ENCODE data around the gene DST. TPM values are rescaled to one million over a fixed set of nuclear protein-coding genes. Genes with fewer than 3 reads are reported as not detected.
A peak's percentile ranks its signal among the peaks of the same experiment; 100 is the strongest.

Gene DST
- total RNA-seq, 1 donor from 2014 or later: 199 TPM

DNA sequence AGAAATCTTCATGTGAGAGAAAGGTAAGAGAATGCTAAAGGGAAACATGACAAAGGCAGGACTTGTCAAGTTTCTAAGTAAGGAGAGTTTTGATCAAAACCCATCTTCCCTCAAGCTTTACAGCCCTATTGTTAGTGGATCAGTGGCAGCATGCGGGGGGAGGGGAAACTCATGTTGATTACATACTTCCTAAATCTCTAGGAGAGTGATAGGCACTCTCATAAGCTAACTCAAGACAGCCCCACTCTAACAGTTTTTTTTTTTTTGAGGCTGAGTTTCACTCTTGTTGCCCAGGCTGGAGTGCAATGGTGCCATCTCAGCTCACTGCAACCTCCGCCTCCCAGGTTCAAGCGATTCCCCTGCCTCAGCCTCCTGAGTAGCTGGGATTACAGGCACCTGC, 18.6 kb upstream of the DST start:
- peak; percentile 50 for DNase-seq

DNA sequence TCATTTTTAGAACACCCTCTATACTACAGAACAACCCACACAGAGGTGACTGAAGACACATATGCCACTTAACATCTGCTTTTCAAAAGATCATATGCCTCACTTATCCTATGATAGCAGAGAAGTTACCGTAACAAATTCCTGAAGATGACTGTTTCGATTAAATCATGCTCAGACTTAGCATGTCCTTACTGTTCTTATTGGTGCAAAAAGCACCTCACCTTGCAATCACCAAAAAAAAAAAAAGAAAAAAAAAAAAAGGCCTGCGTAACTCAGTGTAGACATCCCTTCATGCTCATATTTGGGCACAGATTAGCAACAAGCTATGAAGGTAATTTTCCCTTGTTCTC, 17.7 kb upstream of the DST start:
- DNase-seq: no peak

DNA sequence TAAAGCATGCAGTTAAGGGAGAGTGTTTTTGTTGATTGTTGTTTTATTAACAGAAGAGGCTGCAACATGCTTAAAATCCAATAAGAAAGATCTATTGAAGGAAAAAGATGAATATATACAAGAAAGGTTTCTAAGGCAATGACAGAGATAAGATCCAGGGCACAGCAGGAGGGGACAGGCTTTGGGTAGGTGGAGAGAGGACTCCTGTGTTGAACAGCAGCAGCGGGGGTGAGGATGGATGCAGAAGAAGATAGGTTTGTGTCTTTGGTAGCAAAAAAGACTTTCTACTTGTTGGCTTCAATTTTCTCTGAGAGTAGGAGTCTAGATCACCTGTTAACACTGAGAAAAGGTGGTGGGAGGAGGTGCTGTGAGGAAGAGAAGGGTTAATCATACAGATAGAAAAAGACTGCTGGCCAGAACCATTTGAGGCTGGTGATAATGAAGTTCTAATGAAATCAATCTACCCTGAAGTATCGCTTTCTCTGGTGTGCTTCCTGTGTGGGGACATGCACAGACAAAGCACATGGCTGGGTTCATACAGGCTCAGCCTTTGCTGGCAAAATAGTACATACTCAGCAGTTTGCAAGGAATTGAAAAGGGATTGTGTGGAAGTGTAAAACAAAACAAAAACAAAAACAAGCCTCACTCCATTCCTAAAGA, 17.2 kb upstream of the DST start:
- DNase-seq: no peak

DNA sequence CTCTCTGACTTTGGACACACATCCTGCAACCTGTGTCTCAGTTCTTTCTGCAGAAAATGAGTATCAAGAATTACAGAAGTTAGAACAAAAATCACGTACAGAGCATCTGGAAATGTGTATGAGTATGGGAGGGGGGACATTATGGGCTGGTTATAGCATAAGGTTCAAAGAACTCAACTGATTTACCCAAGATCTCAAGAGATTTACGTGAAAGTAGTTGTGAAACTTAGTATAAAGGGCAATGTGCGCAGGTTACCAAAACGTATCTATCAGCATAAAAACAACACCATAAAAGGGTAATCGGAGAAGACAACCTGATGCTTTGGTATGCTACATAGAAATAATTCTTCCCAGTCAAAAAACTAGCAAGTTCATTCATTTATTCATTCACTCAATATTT, 15.6 kb upstream of the DST start:
- no peak for DNase-seq

DNA sequence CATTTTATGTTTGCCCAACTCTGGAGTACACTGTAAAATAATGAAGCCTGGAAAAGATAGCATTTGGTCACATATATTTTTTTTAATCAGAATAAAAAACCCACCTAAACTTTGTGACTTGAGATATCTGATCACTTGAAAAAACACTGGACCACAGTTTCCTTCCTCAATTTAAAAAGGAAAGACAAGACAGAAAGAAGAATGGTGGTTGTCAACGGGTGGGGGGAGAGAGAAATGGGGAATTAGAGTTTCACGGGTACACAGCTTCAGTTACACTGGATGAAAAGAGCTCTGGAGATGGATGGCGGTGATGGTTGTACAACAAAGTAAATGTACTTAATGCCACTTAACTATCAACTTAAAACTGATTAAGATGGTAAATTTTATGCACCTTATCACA, 14.7 kb upstream of the DST start:
- DNase-seq: no peak

DNA sequence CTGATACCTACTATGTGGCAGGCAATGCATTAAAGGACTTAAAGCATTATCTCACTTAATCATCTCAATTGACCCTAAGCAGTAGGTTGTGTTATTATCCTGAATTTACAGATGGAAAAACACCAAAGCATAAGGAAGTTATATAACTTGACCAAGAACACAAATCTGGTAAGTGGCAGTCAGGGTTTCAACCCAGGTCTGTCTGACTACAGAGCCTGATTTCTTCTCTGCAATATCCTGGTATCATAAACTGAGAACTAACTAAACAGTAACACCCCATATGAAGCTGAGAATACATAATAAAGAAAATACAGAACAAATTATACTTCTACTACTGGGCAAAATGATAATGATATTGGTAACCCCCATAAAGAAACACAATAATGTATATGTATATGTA, 13.8 kb upstream of the DST start:
- DNase-seq: no peak

DNA sequence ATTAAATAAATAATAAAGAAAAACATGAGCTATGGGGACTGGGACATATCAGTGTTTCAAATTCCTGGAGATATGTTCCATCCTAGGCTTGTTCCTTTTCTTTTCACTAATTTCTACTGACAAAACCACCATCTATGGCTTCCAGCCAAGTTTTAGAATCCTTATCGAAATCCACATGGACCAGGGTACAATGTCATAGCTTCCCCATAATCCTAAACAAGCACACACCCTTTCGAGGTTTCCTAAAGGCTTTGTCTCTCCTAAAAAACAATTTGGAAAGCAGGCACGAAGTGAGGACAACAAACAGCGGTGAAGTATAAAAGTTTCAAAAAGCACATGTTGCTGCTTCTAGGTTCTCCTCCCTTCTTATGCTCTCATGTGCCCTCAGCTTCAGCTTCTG, 13.3 kb upstream of the DST start:
- peak; percentile 45 for DNase-seq

DNA sequence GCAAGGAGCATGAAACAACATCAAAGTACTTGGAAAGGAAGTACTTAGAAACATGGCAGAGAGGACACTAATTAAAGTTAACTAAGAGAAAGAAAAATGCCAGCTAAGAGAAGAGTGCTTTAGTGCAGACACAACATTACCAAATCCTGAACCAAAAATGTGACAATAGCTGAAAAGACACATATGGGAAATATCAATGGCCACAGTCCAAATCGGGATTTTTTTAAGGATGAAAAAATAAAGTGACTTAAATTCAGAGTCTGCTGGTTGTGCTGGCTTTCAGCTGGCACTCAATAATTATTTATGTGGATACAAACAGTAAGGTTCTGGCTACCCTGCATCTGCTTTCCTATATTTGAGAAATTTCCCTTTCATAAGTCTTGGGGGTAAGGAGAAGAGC, 12.6 kb upstream of the DST start:
- DNase-seq: no peak

DNA sequence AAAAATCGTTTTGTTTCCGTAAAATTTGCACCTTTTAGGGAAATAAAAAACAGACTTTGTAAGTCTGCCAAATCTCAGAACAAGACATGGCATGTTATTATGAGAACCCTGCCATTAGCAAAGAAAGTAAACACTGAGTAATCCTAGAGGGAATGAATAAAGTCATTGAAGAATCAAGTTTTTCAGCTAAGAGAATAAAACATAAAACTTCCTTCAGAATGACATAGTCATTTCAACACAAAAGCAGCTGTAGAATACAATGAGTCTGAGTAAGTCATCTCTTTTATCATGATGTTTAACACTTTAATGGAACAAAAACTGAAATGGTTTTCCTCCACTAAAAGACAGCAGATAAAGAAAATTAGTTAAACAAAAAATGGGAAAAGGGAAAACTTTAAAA, 10.3 kb upstream of the DST start:
- peak; percentile 76 for DNase-seq

DNA sequence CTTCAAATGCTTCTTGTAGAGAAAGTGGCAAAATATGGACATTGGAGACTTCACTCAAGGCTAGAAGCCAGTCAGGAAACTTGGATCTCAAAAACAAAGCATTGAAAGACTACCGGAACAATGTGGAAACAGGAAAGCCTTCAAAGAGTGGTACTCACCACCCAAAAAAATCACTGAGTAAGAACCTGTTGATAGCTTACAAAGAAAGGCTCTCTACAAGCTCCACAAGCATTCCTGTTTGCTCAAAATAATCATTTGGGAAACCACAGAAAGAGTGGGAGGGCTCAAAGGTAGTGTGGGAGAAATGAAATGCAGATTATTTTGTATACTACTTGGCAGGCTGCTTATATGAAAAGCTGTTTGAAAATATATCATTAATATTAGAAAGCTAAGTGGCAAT, 9.5 kb upstream of the DST start:
- DNase-seq: peak; percentile 62

DNA sequence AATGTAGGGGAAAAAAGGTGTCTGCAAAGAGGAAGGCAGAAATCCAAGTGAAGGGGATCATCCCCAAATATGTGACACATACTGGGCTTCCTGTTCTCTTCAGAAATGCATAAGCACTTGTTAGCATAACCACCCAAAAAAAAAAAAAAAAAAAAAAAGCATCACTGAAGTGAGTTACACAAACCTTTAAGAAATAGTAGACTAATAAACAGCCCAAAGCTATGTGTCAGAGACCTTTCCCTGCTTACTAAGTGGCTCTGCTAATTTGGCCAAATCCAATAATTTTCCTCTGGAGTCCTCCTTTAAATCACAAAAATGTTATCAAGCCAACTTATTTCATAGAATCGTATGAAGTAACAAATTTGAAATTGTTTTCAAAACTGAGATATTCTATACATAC, 7.5 kb upstream of the DST start:
- DNase-seq: no peak

DNA sequence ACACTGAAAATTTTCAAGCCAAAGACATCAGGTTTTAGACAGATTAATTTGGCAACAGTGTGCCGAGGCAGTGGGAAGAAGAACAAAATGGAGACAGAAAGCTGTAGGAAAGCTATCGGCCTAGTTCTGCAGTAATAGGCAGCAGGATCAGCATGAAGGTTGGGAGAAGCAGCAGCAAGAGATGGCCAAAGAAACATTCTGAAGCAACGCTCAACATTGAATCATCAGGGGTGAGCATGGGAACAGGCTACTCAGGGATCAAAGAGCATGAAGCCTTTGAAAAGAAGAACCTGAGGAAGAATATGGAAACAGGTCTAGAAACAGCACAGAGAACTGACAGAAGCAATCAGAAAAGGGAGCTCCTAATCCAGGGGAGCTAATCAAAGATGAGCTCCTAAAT, 7.1 kb upstream of the DST start:
- DNase-seq: no peak

DNA sequence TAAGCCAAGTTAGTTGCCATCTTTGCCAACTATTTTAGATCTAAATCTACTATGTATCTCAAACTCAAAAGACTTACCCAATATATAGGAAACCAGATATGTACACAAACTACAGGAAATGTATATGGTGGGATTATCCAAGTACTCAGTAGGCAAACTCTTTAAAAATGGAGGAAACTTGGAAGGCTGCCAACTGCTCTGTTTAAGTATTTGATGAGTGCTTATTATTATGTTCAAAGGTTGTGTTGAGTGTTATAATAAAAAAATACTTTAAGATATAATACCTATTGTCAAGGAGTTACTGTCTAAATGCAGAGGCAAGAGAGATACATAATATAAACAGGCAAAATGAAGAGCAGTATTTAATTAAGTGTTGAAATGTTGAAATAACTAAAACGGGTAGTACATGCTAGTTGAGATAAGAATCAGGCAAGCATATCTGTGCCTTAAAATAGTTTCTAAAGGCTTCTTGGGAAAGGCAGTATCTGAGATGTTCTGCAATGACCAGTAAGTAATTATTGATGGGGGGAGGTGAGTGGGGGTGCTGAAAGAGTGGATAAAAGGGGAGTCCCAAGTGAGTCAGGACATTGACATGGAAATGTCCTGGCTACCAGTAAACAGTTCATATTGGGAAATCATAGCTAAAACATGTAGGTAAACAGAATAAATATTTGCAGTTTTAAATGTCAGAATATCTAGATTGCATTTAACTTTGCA, 6.5 kb upstream of the DST start:
- DNase-seq: peak; percentile 51

DNA sequence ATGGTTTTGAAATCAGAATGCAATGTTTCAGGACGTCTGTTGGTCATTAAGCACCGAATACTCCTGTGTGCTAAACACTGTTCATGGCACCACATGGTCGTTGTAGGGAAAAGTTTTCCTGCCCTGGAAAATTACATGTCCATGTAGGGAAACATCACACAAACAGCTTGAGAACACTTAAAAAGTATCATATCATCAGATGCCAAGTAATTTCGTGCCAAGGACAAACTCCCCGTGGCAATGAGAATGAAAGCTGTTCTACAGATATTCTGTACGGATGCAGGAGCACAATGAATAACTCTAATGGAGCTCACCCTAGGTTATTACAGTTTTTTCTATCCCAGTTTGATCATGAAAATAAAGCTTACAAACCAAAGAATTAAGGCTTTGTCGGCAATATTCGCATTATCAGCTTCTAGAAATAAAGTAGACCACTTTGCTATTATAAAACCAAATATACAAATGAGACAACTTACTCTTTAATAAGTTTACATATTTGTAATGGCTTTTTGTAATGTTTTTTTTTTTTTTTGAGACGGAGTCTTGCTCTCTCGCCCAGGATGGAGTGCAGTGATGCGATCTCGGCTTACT, 4.6 kb upstream of the DST start:
- DNase-seq: no peak

DNA sequence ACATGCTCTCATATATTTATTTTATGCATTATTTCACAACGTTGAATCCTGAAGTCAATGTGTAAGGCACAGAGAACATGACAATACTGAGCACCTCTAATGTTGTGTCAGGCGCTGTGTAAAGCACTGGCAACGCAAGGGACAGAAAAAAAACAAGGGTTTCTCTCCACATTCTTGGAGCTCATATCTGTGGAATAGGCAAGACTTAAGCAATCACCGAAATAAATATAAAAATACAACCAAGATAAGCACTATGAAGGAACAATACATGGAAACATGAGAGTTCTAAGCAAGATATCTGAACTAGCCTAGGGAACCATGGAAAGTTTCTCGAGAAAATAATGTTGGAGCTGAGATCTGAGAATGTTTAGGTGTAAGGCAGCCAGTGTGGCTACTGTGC, 1.7 kb upstream of the DST start:
- no peak for DNase-seq

DNA sequence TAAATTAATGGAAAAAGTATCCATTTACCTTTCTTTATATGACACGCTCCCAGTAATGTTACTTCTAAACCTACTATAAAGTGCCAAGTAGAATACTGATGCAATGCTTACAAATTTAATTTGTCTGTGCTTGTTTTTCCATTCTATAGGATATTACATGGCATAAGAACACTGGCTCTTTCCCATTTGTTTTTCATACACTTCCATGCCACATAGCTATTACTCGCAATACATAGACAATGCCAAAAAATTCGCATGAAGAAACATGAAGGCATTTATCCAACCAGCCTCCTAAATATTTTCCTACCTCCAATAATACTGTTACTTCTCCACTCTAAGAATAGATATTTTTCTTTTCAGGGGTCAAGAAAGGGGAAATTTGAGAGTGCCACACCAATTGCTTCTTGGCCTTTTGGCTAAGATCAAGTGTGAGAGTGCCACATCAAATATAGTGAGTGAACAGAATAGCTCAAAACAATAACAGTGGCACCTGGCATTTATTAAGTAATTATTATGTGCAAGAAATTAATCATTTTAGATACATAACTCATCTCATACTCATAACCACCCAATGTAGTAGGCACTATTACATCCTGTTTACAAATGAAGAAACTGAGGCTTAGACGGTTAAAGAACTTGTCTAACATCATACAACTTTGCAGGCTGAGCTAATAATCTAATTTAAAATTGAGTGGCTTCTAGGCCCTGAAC, 845 bp upstream of the DST start:
- no peak for DNase-seq

DNA sequence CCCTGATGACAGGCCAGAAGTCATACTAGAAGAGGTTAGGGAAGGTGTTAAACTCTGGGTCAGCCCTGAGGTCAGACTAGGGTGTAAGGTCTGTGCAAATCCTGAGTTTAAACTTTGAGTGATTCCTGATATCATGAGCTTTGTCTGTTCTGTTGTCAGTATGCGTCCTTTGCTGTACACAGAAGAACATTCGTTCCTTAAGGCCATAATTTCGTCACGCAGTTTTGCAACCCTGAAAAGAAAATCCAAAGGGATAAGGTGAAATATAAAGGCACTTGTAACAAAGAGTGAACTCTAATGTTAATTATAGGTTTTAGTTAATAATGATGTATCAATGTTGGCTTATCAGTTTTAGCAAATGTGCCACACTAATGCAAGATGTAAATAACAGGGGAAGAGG, 2.3 kb downstream of the DST start:
- DNase-seq: no peak

DNA sequence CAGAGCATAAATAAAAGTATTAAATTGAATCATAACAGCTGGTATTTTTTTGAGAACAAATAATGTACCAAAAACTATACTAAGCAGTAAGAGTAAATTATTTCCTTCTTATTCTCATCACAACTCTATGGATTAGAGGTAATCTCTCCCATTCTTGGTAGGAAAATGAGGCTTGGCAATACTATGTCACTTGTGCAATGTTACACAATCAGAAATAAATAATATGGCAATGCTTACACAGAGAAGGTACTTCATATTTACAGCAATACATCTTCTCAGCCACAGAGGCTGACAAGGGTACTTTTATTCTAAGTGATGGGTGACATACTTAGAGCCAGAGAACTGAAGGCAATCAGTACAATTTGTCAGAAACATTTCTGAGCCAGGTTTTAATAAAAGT, 3.9 kb downstream of the DST start:
- DNase-seq: no peak

DNA sequence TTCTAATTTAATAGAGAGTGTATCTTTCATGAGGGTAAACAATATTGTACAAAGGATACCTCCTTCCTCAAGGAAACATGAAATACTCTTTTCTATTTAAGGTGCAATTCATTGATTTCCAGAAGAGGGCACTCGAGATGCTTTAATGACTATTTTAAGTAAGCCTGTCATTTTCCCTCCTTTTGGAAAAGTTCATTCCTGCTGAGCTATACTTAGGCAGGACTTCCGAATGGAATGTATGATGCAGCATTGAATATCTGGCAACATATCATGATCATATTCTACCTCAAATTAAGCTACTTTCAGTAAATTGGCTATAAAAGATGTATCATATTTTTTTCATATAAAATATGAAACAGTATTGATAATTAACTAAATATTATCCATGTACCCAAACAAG, 5.0 kb downstream of the DST start:
- DNase-seq: peak; percentile 86

DNA sequence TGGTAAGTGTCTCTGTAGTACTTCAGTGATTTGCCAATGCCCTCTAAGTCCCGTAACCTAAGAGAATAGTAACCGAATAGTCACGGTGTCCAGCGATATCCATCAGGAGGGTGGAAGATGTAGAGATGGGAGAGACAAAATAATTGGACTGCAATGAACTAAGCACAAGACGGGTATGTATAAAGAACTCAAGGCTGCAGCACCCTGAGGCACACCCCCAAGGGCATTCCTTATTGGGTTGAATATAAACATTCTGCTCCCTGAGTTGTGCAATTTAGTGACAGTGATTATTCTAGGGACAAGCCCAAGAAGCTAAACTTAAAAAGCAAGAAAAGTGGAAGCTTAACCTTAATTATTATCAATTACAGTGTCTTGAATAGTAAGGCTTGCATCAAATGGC, 14.6 kb downstream of the DST start:
- no peak for DNase-seq

DNA sequence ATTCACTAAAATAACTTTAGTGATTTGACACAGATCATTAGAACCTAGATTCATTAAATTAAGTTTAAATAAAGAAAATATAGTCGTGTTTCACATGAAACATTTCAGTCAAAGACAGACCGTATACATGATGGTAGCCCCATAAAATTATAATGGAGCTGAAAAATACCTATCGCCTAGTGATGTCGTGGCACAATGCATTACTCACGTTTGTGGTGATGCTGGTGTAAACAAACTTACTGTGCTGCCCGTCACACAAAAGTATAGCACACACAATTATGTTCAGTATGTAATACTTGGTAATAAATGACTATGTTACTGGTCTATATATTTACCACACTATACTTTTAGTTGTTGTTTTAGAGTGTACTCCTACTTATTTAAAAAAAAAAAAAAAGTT, 17.3 kb downstream of the DST start:
- DNase-seq: no peak

DNA sequence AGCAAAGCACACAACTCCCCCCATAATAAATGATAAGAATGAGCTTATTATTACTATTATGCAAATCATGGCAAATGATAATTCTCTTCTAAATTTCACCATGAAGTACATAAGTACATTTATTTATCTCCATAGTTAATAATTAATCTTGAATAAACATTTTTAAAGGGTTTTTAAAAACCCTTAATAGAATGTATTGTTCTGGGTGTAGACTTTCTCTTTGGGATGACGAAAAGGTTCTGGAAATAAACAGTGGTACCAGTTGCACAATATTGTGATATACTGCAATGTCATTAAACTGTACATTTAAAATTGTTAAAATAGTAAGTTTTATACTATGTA, 18.0 kb downstream of the DST start:
- no peak for DNase-seq

DNA sequence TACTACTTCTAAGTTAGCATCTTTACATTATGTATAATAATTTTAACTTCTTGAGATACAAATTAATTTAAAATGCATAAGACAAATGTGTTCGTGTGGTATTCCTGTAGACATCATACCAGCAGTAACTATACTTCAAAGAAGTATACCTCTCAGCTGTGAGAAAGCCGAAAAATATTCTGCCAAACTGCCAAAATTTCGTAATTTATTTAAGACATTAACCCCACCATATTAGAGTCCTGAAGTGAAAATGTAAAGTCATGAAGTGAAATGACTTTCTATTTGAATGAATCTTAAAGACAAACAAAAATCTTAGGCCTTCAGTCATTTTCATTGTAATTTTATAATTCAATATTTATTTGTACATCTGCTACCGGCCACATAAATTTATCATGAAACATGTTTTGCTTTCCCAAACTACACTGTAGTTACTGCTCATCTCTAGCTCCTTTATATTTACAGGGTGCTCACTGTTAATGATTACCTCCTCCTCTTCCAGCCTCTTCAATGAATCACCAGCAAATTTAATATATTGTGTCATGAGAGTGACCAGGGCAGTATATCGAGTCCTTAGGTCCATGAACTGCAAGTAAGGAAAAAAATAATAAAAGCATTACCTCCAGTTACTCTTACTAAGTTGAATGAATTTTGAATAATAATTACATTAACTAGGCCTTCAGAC, 18.5 kb downstream of the DST start:
- no peak for DNase-seq

Measured in dermis blood vessel endothelial cell (primary cell).